Measurements from ENCODE around the gene TLK1.

DNA sequence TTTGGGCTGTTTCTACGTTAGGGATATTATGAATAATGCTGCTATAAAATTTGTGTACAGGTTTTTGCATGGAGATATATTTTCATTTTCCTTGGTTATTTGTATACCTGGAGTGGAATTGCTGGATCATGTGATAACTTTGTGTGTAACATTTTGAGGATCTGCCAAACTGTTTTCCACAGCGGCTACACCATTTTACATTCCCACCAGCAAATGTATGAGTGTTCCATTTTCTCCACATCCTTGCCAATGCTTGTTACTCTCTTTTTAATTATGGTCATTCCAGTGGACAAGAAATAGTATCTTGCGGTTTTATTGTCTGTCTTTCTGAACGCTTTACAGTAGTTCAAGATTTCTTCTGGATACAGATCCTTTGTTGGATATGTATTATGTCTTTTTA is 218.1 kb downstream of the TLK1 start:
- no peak for TF ChIP-seq CTCF (IDR thresholded peaks at IDR 0.05)
- TF ChIP-seq POLR2A (IDR thresholded peaks at IDR 0.05): no peak
